GM10266 (cell line): ENCODE data around the gene SLC17A2.

ENCODE experiments used
- DNase-seq: peaks from one replicate; pipeline ENCODE4 v3.0.0; 2012; ENCODE audit errors: extremely low spot score
- CTCF ChIP-seq: IDR thresholded peaks from 2 replicates; pipeline ENCODE4 v1.5.1; 2012; ENCODE audit warnings: mild to moderate bottlenecking, low read depth; ENCODE audit not compliant: control insufficient read depth, insufficient read depth; ENCODE audit errors: missing control alignments

Gene SLC17A2, protein sequence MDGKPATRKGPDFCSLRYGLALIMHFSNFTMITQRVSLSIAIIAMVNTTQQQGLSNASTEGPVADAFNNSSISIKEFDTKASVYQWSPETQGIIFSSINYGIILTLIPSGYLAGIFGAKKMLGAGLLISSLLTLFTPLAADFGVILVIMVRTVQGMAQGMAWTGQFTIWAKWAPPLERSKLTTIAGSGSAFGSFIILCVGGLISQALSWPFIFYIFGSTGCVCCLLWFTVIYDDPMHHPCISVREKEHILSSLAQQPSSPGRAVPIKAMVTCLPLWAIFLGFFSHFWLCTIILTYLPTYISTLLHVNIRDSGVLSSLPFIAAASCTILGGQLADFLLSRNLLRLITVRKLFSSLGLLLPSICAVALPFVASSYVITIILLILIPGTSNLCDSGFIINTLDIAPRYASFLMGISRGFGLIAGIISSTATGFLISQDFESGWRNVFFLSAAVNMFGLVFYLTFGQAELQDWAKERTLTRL

DNA sequence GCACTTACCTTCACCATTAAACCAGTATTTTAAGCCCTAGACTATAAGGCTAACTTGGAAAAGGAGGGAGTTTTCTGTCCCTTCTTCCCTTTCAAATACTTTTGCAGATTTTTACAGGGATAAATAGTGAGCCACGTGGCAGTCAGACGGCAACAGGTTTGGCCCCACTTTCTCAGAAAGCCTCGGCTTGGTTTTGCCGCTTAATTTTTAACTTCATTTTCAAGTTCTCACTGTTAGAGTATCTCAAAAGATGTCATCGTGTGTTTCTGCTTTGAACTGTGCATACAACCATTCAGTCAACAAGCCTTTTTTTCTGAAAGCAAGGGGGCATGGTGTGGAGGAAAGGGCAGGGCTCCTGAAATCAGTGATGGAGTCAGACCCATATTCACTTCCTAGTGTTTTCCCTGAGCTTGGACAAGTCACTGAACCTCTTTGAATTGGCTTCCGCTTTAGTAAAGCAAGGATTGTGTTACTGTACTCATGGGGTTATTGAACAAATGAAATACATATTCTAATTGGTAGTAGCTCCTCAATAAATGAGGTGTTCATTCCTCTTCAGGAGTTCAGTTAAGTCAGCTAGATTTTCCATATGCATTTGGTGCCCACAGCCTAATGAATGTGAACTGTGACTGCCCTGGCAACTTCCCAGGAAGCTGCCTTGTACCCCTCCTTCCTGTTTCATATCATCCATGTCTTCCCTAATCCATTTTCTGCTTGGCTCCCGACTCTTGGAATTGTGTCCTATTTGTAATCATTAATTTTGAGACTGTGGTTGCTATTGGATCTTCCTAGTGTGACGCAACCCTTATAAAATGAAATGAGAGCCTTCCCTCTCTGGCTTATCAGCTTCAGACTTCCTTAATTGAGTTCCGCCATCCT, at the start of gene SLC17A2:
Gene SLC17A2, minus strand, starts transcription at position 160 of the 879 bp plus-strand sequence. CDS start 4,895 bp downstream, outside the sequence.
- no peak for DNase-seq
- TF ChIP-seq CTCF, result no peak

DNA sequence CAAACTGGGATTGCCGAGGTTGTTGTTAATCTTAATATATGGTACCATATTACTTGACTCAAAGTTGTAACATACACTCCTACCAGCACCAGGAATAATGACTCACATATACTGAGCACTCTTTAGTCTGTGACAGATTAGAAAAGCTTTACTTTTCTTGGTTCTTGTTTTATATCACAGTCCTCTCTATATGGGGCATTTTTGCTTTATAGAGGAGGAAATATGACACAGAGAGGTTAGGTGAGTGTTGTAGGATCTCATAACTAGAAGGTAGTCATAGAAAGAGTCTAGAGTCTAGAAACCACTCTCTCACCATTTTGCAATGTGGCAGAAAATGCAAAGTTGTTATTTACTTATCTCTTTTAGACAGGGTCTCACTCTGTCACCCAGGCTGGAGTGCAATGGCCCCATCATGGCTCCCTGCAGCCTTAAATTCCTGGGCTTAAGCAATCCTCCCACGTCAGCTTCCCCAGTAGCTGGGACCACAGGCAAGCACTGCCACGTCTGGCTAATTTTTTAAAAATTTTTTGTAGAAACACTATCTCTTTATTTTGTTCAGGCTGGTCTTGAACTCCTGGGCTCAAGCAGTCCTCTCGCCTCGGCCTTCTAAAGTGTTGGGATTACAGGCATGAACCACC, 45.6 kb upstream of the SLC17A2 start:
- no peak for TF ChIP-seq CTCF
- DNase-seq, result no peak

- no peak for TF ChIP-seq CTCF
- no peak for DNase-seq
Measured at GRCh38 chr6:25973923-25974555, 43.5 kb upstream of the SLC17A2 start.

- TF ChIP-seq CTCF, result no peak
- DNase-seq, result no peak
Measured at GRCh38 chr6:25972902-25973301, 42.4 kb upstream of the SLC17A2 start.

- DNase-seq, result no peak
- TF ChIP-seq CTCF, result no peak
Measured at GRCh38 chr6:25972128-25972527, 41.6 kb upstream of the SLC17A2 start.

- no peak for TF ChIP-seq CTCF
- no peak for DNase-seq
Measured at GRCh38 chr6:25971187-25971821, 40.8 kb upstream of the SLC17A2 start.
